PFSK-1 (cell line): ENCODE measurements around the gene ATP2B2.

Experiments
- FOXP2 ChIP-seq: optimal IDR thresholded peaks from 2 replicates; pipeline ENCODE3; 2011; ENCODE audit warnings: borderline replicate concordance, control low read depth, inconsistent platforms; ENCODE audit not compliant: insufficient read depth; ENCODE audit errors: extremely low read length, extremely low read depth
- POLR2AphosphoS5 ChIP-seq: IDR thresholded peaks from 2 replicates; pipeline ENCODE4 v1.6.1; 2012; ENCODE audit warnings: low read depth, mild to moderate bottlenecking, control low read depth, low read length, moderate library complexity
- REST ChIP-seq, 2 experiments: IDR thresholded peaks; 2 replicates each; pipeline versions ENCODE4 v1.6.1 to v1.8.0; 2011 to 2012; ENCODE audit warnings: low read depth in 2 of 2, low read length in 2 of 2, control low read depth in 1 of 2, inconsistent platforms in 1 of 2, mild to moderate bottlenecking in 1 of 2, moderate library complexity in 1 of 2; ENCODE audit not compliant: insufficient read depth in 1 of 2
- SIN3A ChIP-seq: IDR thresholded peaks from 2 replicates; pipeline ENCODE4 v1.6.1; 2012; ENCODE audit warnings: mild to moderate bottlenecking, low read length, moderate library complexity, borderline replicate concordance; ENCODE audit not compliant: insufficient read depth
- TAF1 ChIP-seq: IDR thresholded peaks from 2 replicates; pipeline ENCODE4 v1.6.1; 2012; ENCODE audit warnings: low read length, control low read depth, borderline replicate concordance; ENCODE audit not compliant: insufficient read depth

The ATP2B2 gene

GRCh38 chr3:10410383-10411002, 94.9 kb downstream of the ATP2B2 start:
- no peak for TF ChIP-seq POLR2AphosphoS5
- TF ChIP-seq REST (IDR thresholded peaks at IDR 0.05; ENCODE audit: insufficient read depth in 1 of 2, low read depth in 2 of 2, low read length in 2 of 2), result no peak
- TF ChIP-seq SIN3A, result no peak
- no peak for TF ChIP-seq FOXP2
- no peak for TF ChIP-seq TAF1

- TF ChIP-seq POLR2AphosphoS5 (no peak), SIN3A (no peak), REST (IDR thresholded peaks at IDR 0.05; ENCODE audit: insufficient read depth in 1 of 2, low read depth in 2 of 2, low read length in 2 of 2) (no peak), TAF1 (no peak), FOXP2 (no peak)
Observed at GRCh38 chr3:10408680-10409079, 96.7 kb downstream of the ATP2B2 start.

- TF ChIP-seq FOXP2 (no peak), SIN3A (no peak)
Observed at GRCh38 chr3:10407361-10407760, 98.0 kb downstream of the ATP2B2 start.

- TF ChIP-seq SIN3A (no peak), POLR2AphosphoS5 (no peak), FOXP2 (no peak), TAF1 (no peak), REST (IDR thresholded peaks at IDR 0.05; ENCODE audit: insufficient read depth in 1 of 2, low read depth in 2 of 2, low read length in 2 of 2) (no peak)
Observed at GRCh38 chr3:10406414-10406813, 99.0 kb downstream of the ATP2B2 start.

GRCh38 chr3:10405816-10406215, 99.6 kb downstream of the ATP2B2 start:
- TF ChIP-seq SIN3A (no peak), FOXP2 (no peak), POLR2AphosphoS5 (no peak), TAF1 (no peak), REST (IDR thresholded peaks at IDR 0.05; ENCODE audit: insufficient read depth in 1 of 2, low read depth in 2 of 2, low read length in 2 of 2) (no peak)

- TF ChIP-seq FOXP2 (no peak), POLR2AphosphoS5 (no peak), REST (IDR thresholded peaks at IDR 0.05; ENCODE audit: insufficient read depth in 1 of 2, low read depth in 2 of 2, low read length in 2 of 2) (no peak)
Observed at GRCh38 chr3:10404876-10405275, 100.5 kb downstream of the ATP2B2 start.
